Epithelial cell of proximal tubule (primary cell): ENCODE data around the gene EDN1. TPM values are rescaled to one million over a fixed set of nuclear protein-coding genes. Genes with fewer than 3 reads are reported as not detected.

Experiments
- DNase-seq: peaks from one replicate; pipeline ENCODE4 v3.0.0-alpha.2; 2011; ENCODE audit warnings: low read depth
- H3K4me3 ChIP-seq: 2 replicates; pipeline ENCODE4 v1.5.1; 2011; ENCODE audit warnings: low read depth, mild to moderate bottlenecking, low read length
- total RNA-seq: library from RNA; depleted of rRNA; stranded (reverse); fragments of >200 nt; gene quantifications from 2 replicates; pipeline ENCODE4 v1.2.3, GENCODE V29; 2015
- TF ChIP-seq, protein P1 (sequence below): conservative IDR thresholded peaks from 2 replicates; pipeline ENCODE4 v1.5.1; 2012; ENCODE audit warnings: low read depth, mild to moderate bottlenecking, low read length

Gene EDN1
- total RNA-seq, 1 donor from 2014 or later: 16.3 TPM

DNA sequence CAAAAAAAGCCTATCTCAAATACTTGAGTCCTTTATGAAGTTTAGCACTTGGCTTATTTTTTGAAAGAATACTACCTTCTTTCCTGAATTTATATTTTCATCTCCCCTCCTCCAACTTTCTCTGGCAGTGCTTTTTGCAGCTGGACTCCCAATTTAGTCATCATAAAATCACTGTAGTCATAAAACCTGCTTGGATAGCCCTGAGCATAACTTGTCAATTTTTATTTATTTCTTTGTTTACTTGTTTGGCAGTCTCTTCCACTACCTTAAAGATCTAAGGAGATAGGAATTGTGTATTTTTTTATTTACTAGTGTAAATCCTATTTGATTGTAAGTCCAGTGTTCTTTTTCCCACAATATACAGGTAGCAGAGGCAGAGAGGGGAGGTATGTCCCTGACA is 11.2 kb upstream of the EDN1 start:
- no peak for DNase-seq
- H3K4me3 ChIP-seq: no peak overlapping the region
- TF ChIP-seq, protein P1, sequence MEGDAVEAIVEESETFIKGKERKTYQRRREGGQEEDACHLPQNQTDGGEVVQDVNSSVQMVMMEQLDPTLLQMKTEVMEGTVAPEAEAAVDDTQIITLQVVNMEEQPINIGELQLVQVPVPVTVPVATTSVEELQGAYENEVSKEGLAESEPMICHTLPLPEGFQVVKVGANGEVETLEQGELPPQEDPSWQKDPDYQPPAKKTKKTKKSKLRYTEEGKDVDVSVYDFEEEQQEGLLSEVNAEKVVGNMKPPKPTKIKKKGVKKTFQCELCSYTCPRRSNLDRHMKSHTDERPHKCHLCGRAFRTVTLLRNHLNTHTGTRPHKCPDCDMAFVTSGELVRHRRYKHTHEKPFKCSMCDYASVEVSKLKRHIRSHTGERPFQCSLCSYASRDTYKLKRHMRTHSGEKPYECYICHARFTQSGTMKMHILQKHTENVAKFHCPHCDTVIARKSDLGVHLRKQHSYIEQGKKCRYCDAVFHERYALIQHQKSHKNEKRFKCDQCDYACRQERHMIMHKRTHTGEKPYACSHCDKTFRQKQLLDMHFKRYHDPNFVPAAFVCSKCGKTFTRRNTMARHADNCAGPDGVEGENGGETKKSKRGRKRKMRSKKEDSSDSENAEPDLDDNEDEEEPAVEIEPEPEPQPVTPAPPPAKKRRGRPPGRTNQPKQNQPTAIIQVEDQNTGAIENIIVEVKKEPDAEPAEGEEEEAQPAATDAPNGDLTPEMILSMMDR: no peak

DNA sequence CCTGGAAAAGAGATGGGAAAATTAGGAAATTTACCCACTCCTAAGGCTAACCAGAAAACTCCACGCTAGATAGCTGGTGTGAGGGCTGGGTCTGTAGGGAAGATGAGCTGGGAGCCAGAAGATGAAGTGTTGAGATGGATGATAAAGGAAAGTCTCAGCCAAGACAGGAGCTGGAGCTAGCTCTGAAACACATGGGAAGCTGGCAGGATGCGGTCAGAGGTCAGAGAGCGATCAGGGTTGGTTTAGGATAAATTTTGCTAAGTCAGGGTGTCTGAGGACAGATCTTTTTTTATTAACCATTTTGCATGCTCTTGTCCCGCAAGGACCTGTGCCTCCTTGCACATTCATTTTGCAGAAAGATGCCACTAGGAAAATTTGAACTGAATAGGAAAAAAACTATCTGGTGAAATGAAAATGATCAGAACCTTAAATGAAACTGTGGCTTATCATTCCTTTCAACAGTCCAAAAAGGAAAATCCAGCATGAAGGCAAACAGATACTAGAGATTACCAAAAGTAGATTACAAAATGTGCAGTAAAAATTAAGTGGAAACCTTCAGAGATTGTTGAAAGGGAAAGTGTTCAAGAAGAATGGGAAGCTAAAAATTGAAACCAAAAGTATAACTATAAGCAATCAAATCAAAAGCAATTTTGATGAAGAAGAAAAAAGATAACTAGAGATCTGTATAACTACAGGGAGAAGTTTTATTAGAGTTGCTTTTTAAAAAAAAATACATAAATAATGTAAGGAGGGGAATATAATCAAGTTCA is 10.7 kb upstream of the EDN1 start:
- no peak overlapping the region for H3K4me3 ChIP-seq
- DNase-seq: no peak
- TF ChIP-seq, protein P1: no peak

DNA sequence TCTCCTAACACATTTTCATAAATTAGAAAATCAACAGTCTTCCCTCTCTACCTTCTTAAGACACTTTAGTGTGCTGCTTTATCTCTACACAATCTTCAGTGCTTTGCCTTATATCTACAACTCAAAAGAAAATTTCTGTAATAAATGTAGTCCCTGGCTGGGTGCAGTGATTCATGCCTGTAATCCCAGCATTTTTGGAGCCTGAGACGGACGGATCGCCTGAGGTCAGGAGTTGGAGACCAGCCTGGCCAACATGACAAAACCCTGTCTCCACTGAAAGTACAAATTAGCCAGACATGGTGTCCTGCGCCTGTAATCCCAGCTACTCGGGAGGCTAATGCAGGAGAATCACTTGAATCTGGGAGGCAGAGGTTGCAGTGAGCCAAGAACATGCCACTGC is 9.7 kb upstream of the EDN1 start:
- H3K4me3 ChIP-seq: no peak overlapping the region
- no peak for DNase-seq
- TF ChIP-seq, protein P1: no peak

DNA sequence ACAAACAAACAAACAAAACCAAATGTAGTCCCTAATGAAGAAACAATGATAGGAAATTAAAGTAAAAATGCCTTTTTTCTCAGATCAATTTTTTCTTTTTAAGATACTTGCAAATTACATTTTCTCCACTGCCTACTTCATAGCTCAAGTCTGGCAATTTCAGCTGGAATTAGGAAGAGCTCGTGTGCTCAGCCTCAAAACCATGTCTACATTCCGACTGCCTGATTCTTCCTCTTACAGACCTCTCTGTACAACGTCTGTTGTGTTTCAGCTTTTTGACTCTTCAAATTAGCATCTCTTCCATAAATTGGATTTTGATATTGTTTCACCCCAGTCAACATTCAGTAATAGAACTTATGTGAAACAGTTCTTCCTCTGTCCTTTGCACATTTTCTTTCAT is 9.3 kb upstream of the EDN1 start:
- no peak overlapping the region for H3K4me3 ChIP-seq
- no peak for DNase-seq
- TF ChIP-seq, protein P1: no peak

DNA sequence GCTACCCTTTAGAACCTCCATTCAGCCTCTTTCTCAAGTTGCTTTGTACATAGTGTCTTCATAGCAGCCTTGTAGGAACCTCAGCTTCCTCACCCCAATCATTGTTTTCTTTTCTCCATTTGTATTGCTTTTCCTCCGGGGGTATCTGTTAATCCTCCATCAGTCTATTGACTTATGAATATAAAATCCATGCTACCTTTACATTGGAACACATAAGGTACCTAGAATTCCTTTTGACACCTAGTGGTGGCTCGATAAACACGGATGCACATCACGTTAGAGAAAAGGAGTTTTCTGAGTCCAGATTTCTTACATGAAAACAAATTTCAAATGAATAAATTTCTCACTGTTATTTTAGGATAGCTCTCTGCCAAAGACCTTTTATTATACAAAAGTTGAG is 6.3 kb upstream of the EDN1 start:
- H3K4me3 ChIP-seq: no peak overlapping the region
- DNase-seq: no peak
- TF ChIP-seq, protein P1: no peak

DNA sequence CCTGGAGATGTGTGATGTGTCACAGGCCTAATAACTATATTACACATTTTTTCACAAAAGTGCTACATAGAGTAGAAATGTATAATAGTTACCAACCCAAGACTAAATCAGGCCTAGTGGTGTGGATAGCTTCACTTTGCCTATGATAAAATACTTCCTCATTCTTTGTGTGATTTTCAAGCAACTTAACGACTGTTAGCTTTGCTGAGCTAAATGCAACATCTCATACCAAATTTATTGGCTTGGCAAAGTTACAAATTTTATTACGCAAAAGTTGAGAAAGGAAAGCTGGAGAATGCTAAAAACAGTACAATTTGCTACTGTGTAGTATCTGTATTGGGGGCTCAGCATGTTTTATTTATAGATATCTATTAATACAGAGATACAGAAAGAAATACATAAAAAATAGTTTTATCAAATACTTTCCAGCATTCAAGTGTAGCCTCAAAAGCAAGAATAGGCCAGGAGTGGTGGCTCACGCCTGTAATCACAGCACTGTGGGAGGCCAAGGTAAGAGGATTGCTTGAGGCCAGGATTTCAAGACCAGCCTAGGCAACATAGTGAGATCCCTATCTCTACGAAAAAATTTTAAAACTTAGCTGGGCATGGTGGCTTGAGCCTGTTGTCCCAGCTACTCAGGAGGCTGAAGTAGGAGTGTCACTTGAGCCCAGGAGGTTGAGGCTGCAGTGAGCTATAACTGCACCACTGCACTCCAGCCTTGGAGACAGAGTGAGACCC is 3.6 kb upstream of the EDN1 start:
- TF ChIP-seq, protein P1: no peak
- no peak for DNase-seq

More for the DNA sequence above, 3.6 kb upstream of the EDN1 start:
- H3K4me3 ChIP-seq: no peak overlapping the region
